Measurements from ENCODE around the gene GNB3. TPM values are rescaled to one million over a fixed set of nuclear protein-coding genes. Genes with fewer than 3 reads are reported as not detected.
"Not testable (repeated sequence)": the region's sequence is repeated elsewhere in the genome, so short reads cannot be mapped to it uniquely, and the experiment has no call there.

GNB3 gene
- total RNA-seq, 4 donors from 2014 or later: 0.85 to 6.6 (median 0.94) TPM; not detected in 1

DNA sequence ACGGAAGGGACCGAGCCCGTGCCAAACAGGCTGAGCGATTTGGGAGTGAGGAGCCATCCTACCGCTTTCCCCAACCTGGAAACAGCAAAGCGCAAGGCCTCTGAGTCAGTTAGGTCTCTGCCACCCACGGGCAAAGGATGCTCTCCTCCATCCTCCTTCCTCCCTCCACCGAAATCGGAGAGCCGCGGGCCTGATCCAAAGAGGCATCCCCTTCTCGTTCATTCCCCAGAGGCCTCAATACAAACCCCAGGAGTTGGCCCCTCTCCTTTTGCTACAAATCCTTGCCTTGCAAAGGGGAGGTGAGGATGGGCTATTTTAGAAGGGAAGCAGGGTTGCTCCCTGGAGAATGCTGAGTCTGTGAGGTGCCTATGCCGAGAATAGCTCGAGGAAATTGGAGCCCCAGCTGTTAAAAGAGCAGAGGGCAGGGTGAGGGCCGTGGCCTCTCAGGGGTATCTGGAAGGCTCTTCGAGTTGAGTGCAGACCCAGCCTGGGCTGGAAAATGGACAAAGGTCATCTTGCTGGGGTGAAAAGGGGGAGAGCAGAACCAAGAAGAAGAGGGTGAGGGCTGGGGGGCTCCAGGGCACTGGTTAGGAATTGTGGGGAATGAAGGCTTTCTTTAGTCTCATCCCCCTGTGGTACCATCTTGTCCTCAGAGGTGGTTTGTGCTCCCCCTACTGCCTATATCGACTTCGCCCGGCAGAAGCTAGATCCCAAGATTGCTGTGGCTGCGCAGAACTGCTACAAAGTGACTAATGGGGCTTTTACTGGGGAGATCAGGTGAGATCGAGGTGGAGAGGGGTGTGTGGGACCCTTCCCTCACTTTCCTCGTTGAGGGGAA, 27.7 kb downstream of the GNB3 start:
- Histone ChIP-seq H3K9me3 (no peaks in the 10 kb centered on the region), H3K27me3 (no peaks in the 10 kb centered on the region), H3K4me1 (peaks cover 0 to 46% (median 18%) of the 10 kb centered on the region in 4 donors), H3K27ac (peak overlapping the region; percentile 96 to 100 (median 98)), H3K4me3 (peak overlapping the region; percentile 93 to 99 (median 96)), H3K36me3 (peaks cover 0 to 50% (median 0%) of the 10 kb centered on the region in 3 donors)
- TF ChIP-seq, protein P1, sequence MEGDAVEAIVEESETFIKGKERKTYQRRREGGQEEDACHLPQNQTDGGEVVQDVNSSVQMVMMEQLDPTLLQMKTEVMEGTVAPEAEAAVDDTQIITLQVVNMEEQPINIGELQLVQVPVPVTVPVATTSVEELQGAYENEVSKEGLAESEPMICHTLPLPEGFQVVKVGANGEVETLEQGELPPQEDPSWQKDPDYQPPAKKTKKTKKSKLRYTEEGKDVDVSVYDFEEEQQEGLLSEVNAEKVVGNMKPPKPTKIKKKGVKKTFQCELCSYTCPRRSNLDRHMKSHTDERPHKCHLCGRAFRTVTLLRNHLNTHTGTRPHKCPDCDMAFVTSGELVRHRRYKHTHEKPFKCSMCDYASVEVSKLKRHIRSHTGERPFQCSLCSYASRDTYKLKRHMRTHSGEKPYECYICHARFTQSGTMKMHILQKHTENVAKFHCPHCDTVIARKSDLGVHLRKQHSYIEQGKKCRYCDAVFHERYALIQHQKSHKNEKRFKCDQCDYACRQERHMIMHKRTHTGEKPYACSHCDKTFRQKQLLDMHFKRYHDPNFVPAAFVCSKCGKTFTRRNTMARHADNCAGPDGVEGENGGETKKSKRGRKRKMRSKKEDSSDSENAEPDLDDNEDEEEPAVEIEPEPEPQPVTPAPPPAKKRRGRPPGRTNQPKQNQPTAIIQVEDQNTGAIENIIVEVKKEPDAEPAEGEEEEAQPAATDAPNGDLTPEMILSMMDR (IDR thresholded peaks at IDR 0.05): no peak
- no peak for TF ChIP-seq POLR2A (IDR thresholded peaks at IDR 0.05)
- DNase-seq: no peak

DNA sequence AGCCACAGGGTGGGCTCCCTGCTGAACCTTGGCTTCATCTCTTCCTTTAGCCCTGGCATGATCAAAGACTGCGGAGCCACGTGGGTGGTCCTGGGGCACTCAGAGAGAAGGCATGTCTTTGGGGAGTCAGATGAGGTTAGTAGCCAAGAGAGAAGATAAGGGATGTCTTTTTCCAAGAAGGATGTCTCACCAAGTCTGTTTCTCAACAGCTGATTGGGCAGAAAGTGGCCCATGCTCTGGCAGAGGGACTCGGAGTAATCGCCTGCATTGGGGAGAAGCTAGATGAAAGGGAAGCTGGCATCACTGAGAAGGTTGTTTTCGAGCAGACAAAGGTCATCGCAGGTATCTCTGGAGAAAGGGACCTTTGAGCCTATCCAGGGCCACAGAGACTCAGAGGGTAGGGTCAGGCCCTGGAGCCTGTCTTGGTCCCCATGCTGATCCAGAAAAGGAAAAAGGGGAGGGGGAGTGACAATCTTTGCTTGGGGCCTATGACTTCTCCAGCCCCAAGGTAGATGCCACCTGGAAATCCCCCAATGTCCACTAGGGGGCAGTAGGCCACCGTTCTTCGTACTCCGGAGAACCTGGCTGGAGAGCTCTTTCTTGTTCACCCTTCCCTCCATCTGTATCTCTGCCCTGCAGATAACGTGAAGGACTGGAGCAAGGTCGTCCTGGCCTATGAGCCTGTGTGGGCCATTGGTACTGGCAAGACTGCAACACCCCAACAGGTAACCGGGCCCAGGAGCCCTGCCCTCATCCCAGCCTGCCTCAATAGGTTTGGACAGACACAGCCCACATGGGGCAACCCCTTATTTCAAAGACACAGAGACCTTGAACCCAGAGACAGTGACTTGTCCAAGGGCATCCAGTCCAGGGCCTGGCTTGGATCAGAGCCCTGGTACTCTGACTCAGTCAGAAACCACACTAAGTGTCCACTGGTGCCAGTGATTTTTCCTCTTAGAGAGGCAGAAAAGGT, 28.6 kb downstream of the GNB3 start:
- Histone ChIP-seq H3K9me3 (no peaks in the 10 kb centered on the region), H3K36me3 (peaks cover 0 to 41% (median 0%) of the 10 kb centered on the region in 3 donors), H3K4me1 (peaks cover 0 to 54% (median 22%) of the 10 kb centered on the region in 4 donors), H3K27ac (peak overlapping the region; percentile 41 to 98 (median 97)), H3K27me3 (no peaks in the 10 kb centered on the region), H3K4me3 (peak overlapping the region in 3 of 4 donors; percentile 93 to 99 (median 95))
- no peak for TF ChIP-seq POLR2A (IDR thresholded peaks at IDR 0.05)
- TF ChIP-seq, protein P1 (IDR thresholded peaks at IDR 0.05): peak; percentile 84 to 97 (median 90)
- DNase-seq: peak; percentile 79 to 94 (median 86)

DNA sequence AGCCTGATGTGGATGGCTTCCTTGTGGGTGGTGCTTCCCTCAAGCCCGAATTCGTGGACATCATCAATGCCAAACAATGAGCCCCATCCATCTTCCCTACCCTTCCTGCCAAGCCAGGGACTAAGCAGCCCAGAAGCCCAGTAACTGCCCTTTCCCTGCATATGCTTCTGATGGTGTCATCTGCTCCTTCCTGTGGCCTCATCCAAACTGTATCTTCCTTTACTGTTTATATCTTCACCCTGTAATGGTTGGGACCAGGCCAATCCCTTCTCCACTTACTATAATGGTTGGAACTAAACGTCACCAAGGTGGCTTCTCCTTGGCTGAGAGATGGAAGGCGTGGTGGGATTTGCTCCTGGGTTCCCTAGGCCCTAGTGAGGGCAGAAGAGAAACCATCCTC, 29.6 kb downstream of the GNB3 start:
- peaks cover 0 to 32% (median 0%) of the 10 kb centered on the region in 3 donors for H3K36me3 ChIP-seq
- peaks cover 0 to 57% (median 22%) of the 10 kb centered on the region in 4 donors for H3K4me1 ChIP-seq
- H3K27me3 ChIP-seq, DNase-seq, H3K4me3 ChIP-seq, H3K9me3 ChIP-seq: not testable (repeated sequence)
- H3K27ac ChIP-seq: peak overlapping the region in 2 of 4 donors; percentile 41 to 98

DNA sequence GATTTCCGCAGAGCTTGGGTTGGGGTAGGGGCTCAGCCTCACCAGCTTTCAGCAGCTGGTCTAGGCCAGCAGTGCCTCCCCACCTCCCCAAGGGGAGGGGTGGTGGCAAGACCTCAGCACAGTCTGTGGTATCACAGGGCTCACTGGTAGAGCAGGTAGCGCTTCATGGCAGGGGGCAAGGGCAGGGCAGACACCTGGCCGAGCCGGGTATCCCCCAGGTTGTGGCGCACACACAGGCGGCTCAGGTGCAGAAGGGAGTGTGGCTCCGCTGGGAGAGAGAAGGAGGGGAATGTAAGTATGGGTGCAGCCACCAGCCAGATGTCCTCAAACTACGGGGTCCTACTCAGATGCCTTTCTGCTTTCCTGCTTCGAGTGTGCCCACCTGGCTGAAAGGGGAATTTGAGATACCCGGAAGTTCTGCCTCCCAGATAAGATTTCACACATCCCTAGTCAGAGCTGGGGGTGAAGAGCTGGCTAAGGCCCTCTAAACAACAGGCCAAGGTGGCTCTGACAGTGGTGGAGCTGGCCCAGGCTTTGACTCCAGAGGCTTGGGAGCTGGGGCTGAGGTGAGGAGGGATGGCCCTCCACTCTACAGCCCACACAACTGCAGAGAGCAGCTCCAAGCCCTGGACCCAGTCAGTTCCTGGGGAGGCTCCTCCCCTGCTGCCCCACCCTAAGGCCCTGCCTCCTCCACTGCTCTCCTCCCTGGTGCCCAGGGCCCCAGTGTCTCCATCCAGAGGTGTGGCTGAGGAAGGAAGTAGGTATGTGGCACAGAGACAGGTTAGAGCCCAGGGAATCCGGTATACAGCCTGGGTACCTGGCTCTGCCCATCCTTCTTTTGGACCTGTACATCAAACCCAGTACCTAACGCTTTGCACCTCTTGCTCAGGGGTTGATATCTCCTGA, 30.6 kb downstream of the GNB3 start:
- H3K4me1 ChIP-seq: peaks cover 0 to 57% (median 22%) of the 10 kb centered on the region in 4 donors
- no peak for TF ChIP-seq POLR2A (IDR thresholded peaks at IDR 0.05)
- TF ChIP-seq, protein P1 (IDR thresholded peaks at IDR 0.05): no peak
- no peaks in the 10 kb centered on the region for H3K27me3 ChIP-seq
- no peaks in the 10 kb centered on the region for H3K9me3 ChIP-seq
- DNase-seq: peak in 2 of 3 donors; percentile 77 to 86
- H3K27ac ChIP-seq: peak overlapping the region; percentile 77 to 86 (median 82)
- H3K36me3 ChIP-seq: peaks cover 0 to 24% (median 0%) of the 10 kb centered on the region in 3 donors
- peak overlapping the region in 3 of 4 donors; percentile 75 to 79 (median 75) for H3K4me3 ChIP-seq

Data from Peyer's patch (tissue), 4 donors.